Dendritic cell treated with granulocyte-macrophage colony-stimulating factor and Interleukin-4, amounts not matched to agents 40 ng/mL and 50 ng/mL, for 4 days (primary cell): ENCODE results near the gene NFRKB.

Experiments used
- H3K27ac Mint-ChIP-seq: one replicate; pipeline ENCODE4 v1.8.0; 2022; ENCODE audit warnings: mild to moderate bottlenecking, mixed read lengths
- H3K27me3 Mint-ChIP-seq: one replicate; pipeline ENCODE4 v1.8.0; 2022; ENCODE audit warnings: mild to moderate bottlenecking, mixed read lengths
- H3K36me3 Mint-ChIP-seq: one replicate; pipeline ENCODE4 v1.8.0; 2022; ENCODE audit warnings: low read depth, mixed read lengths
- H3K4me1 Mint-ChIP-seq: one replicate; pipeline ENCODE4 v1.8.0; 2022; ENCODE audit warnings: low read depth, mixed read lengths
- H3K4me3 Mint-ChIP-seq: one replicate; pipeline ENCODE4 v1.8.0; 2022; ENCODE audit warnings: mild to moderate bottlenecking, moderate library complexity, mixed read lengths
- H3K9me3 Mint-ChIP-seq: one replicate; pipeline ENCODE4 v1.8.0; 2022; ENCODE audit warnings: mixed read lengths
- intact Hi-C: fragments of 100-400 bp; cut with micrococcal nuclease; formaldehyde crosslinking; loops from one replicate; pipeline ENCODE4 v1.15.0; 2022

The NFRKB gene

GRCh38 chr11:129928923-129929692 is 33.7 kb upstream of the NFRKB start:
- Mint-ChIP-seq H3K4me1 (peaks cover 27% of the 10 kb centered on the region), H3K9me3 (no peaks in the 10 kb centered on the region), H3K27ac (no peak overlapping the region), H3K4me3 (no peak overlapping the region), H3K36me3 (peaks cover 44% of the 10 kb centered on the region), H3K27me3 (no peaks in the 10 kb centered on the region)
- intact Hi-C loops: loop anchor here (10.0 kb wide), 1 partner anchor 144 kb away; no protein-coding TSS in a partner anchor

GRCh38 chr11:129922674-129923073 is 27.3 kb upstream of the NFRKB start:
- Mint-ChIP-seq H3K4me1 (peaks cover 18% of the 10 kb centered on the region), H3K27me3 (no peaks in the 10 kb centered on the region), H3K36me3 (peaks cover 52% of the 10 kb centered on the region), H3K4me3 (no peak overlapping the region), H3K27ac (no peak overlapping the region), H3K9me3 (no peaks in the 10 kb centered on the region)
- intact Hi-C loops: loop anchor here (1.0 to 10.0 kb wide), 3 partner anchors 80 to 210 kb away; partner anchors contain the start of gene PRDM10

- Mint-ChIP-seq H3K27ac (no peak overlapping the region), H3K27me3 (no peaks in the 10 kb centered on the region), H3K9me3 (no peaks in the 10 kb centered on the region), H3K4me1 (peaks cover 15% of the 10 kb centered on the region), H3K4me3 (no peak overlapping the region), H3K36me3 (peaks cover 69% of the 10 kb centered on the region)
- intact Hi-C loops: no loop called here
These were observed 23.0 kb upstream of the NFRKB start for GRCh38 chr11:129918361-129918760.

DNA sequence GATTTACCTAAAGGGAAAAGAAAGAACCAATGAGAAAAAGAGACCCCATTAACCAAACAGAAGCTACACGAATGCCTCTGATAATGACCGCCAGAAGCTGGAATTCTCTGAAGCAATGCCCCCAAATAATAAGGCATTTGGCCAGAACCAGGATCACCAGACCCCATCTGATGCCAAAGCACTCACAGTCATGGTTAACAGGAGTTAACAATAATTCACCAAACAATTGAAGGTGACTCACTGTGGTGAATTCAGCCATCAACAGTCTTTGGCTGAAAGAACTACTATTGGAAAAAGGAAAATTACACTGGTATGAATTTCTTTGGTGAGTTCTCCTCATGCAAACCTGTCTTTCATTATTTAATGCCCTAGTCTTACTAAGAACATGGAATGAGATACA is 21.9 kb upstream of the NFRKB start:
- Mint-ChIP-seq H3K4me3 (no peak overlapping the region), H3K27me3 (no peaks in the 10 kb centered on the region), H3K9me3 (no peaks in the 10 kb centered on the region), H3K27ac (no peak overlapping the region), H3K4me1 (peaks cover 13% of the 10 kb centered on the region), H3K36me3 (peaks cover 77% of the 10 kb centered on the region)
- intact Hi-C loops: no loop called here

GRCh38 chr11:129911298-129911697 is 15.9 kb upstream of the NFRKB start:
- intact Hi-C loops: no loop called here
- no peaks in the 10 kb centered on the region for H3K27me3 Mint-ChIP-seq
- H3K9me3 Mint-ChIP-seq: no peaks in the 10 kb centered on the region
- peaks cover 6% of the 10 kb centered on the region for H3K4me1 Mint-ChIP-seq
- peaks cover 91% of the 10 kb centered on the region for H3K36me3 Mint-ChIP-seq
- H3K27ac Mint-ChIP-seq: no peak overlapping the region
- no peak overlapping the region for H3K4me3 Mint-ChIP-seq

- Mint-ChIP-seq H3K4me3 (no peak overlapping the region), H3K27me3 (no peaks in the 10 kb centered on the region), H3K27ac (no peak overlapping the region), H3K9me3 (no peaks in the 10 kb centered on the region), H3K4me1 (peaks cover 6% of the 10 kb centered on the region), H3K36me3 (peaks cover 94% of the 10 kb centered on the region)
- intact Hi-C loops: no loop called here
These were observed 15.0 kb upstream of the NFRKB start for GRCh38 chr11:129910360-129910759.

GRCh38 chr11:129905402-129905801 is 10.0 kb upstream of the NFRKB start:
- Mint-ChIP-seq H3K27ac (no peak overlapping the region), H3K4me1 (no peaks in the 10 kb centered on the region), H3K36me3 (peaks cover 85% of the 10 kb centered on the region), H3K4me3 (no peak overlapping the region), H3K9me3 (no peaks in the 10 kb centered on the region), H3K27me3 (no peaks in the 10 kb centered on the region)
- intact Hi-C loops: no loop called here

DNA sequence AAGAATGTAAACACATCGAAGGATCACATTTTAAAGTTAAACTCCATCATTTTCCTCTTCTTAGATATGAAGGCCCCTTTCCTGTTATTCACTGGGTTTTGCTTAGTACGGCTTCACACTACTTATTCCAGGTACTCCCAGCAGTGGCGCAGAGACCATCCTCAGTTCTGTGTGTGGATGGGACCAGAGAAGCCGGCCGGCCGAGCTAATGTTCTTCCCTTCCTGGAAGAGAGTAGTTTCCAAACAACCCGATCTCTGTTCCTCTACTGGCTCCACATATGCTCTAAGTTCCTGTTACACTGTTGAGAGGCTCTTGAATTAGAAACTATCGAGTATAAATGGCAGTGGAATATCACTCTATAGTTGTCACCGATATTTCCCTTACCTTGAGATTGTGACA is 684 bp upstream of the NFRKB start:
- Mint-ChIP-seq H3K36me3 (peaks cover 41% of the 10 kb centered on the region), H3K4me1 (peaks cover 38% of the 10 kb centered on the region), H3K27me3 (no peaks in the 10 kb centered on the region), H3K4me3 (peak overlapping the region; percentile 90), H3K27ac (peak overlapping the region; percentile 94), H3K9me3 (no peaks in the 10 kb centered on the region)
- intact Hi-C loops: loop anchor here (10.0 kb wide), 1 partner anchor 419 kb away; the partner anchor contains the start of gene ZBTB44

GRCh38 chr11:129894278-129895125 is 876 bp downstream of the NFRKB start:
- H3K9me3 Mint-ChIP-seq: no peaks in the 10 kb centered on the region
- peaks cover 38% of the 10 kb centered on the region for H3K4me1 Mint-ChIP-seq
- intact Hi-C loops: loop anchor here (10.0 kb wide), 1 partner anchor 420 kb away; the partner anchor contains the start of gene ZBTB44
- H3K36me3 Mint-ChIP-seq: peaks cover 46% of the 10 kb centered on the region
- H3K27ac Mint-ChIP-seq: peak overlapping the region; percentile 94
- no peaks in the 10 kb centered on the region for H3K27me3 Mint-ChIP-seq
- peak overlapping the region; percentile 90 for H3K4me3 Mint-ChIP-seq

DNA sequence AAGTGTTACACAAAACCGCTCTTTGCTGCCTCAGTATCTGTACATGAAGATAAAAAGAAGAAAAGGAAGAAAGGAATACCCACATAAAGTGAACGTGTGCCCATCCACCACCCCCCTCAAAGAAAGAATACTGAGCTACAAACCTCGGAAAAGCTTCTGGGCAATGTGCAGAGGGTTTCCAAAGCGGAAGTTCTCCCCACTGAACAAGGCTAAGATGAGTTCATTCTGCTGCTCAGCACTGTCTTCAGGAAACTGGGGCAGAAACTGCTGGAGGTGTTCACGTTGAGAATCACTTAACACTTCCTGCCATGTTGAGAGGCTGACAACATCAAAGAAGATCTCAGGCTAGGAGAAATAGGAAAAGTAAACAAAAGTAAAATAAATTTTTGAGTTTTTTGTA is 6.9 kb downstream of the NFRKB start:
- peaks cover 11% of the 10 kb centered on the region for H3K4me1 Mint-ChIP-seq
- H3K27me3 Mint-ChIP-seq: no peaks in the 10 kb centered on the region
- intact Hi-C loops: no loop called here
- peaks cover 94% of the 10 kb centered on the region for H3K36me3 Mint-ChIP-seq
- H3K4me3 Mint-ChIP-seq: no peak overlapping the region
- no peaks in the 10 kb centered on the region for H3K9me3 Mint-ChIP-seq
- no peak overlapping the region for H3K27ac Mint-ChIP-seq

- intact Hi-C loops: no loop called here
- Mint-ChIP-seq H3K9me3 (no peaks in the 10 kb centered on the region), H3K27me3 (no peaks in the 10 kb centered on the region), H3K36me3 (peaks cover 99% of the 10 kb centered on the region), H3K4me1 (no peaks in the 10 kb centered on the region), H3K27ac (no peak overlapping the region), H3K4me3 (no peak overlapping the region)
These were observed 10.0 kb downstream of the NFRKB start for GRCh38 chr11:129885381-129885780.

DNA sequence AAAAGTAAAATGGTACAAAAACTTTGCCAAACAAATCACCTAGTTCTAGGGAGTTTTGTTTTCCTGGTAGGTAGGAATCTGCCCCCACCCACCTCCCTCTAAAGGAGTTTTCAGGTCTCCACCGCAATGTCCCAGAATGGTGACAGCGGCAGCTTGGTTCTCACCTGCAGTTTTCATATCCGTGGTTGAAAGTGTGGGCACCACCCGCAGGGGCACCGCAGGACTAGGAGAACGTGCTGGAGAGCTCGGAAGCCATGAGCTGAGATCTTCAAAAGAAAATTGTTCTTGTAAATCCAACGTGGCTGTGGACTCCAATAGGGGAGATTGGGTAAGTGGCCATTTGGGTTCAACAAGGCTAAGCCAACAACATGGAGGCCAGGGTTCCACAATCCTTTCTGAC is 10.8 kb downstream of the NFRKB start:
- Mint-ChIP-seq H3K36me3 (peaks cover 99% of the 10 kb centered on the region), H3K27ac (no peak overlapping the region), H3K9me3 (no peaks in the 10 kb centered on the region), H3K27me3 (no peaks in the 10 kb centered on the region), H3K4me1 (no peaks in the 10 kb centered on the region), H3K4me3 (no peak overlapping the region)
- intact Hi-C loops: no loop called here

GRCh38 chr11:129881570-129882170 is 13.7 kb downstream of the NFRKB start:
- Mint-ChIP-seq H3K27me3 (no peaks in the 10 kb centered on the region), H3K27ac (no peak overlapping the region), H3K4me1 (no peaks in the 10 kb centered on the region), H3K36me3 (peaks cover 100% of the 10 kb centered on the region), H3K9me3 (no peaks in the 10 kb centered on the region), H3K4me3 (no peak overlapping the region)
- intact Hi-C loops: no loop called here

GRCh38 chr11:129880311-129880710 is 15.1 kb downstream of the NFRKB start:
- Mint-ChIP-seq H3K36me3 (peaks cover 98% of the 10 kb centered on the region), H3K27me3 (no peaks in the 10 kb centered on the region), H3K9me3 (no peaks in the 10 kb centered on the region), H3K4me1 (no peaks in the 10 kb centered on the region), H3K27ac (no peak overlapping the region), H3K4me3 (no peak overlapping the region)
- intact Hi-C loops: no loop called here
